NCI-H2227 (cell line): ENCODE data around the gene PDE9A.

Experiments
- DNase-seq: peaks from one replicate; lab custom pipeline; 2025; ENCODE audit not compliant: unreplicated experiment; lab: John Stamatoyannopoulos, UW

PDE9A gene

DNA sequence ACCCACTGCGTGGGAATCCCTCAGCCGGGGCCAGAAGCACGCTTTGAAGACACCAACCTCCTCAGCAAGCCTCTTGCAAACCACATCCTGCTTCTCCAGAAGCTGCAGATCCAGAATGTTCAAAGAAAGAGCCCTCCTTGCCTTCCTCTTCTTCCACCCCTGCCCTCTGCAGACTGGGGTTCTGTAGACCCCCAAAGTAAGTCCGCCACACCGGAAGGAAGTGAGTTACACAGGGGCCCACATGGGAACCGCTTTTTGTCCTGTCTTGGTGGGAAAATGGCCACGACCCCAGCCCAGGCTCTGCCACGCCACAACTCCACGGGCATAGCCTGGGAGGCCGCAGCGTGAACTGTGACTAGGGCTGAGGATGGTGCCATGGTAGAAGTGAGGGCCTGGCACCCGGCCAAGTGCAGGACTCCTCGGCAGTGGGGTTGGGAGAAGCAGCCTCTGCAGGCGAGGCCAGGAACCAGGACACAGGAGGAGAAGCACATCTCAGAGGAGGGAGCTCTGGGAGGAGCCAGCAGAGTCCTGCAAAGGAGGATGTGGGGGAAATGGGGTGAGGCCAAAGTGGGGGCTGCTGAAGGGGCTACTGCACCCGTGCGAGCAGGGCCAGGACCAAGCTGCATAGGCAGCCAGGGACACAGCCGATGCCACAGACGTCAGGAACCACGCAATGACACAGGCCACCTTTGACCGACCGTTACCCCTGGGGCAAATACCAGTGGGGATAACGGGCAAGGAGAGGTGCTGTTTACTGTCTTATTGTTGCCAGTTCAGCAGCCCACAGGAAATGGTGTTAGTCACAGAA, 30.9 kb downstream of the PDE9A start:
- no peak for DNase-seq

DNA sequence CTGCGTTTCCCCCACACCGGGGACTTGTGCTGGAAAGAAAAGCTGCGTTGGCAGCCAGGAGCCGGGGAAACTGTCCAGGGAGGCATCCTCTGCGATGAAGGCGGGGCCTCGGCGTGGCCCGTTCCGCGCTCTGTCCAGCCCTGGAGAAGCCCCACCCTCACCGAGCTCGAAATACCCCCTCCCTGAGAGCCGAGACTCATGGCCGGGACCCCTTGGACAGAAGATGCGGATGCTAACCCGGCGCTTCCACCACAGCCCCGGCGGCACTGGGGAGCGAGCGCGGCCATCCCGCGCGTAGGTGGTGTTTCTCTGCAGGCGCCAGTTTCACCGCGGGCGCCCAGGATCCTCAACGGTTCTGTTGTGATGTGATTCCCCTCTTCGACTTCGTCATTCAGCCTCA, 31.6 kb downstream of the PDE9A start:
- DNase-seq, result no peak

DNA sequence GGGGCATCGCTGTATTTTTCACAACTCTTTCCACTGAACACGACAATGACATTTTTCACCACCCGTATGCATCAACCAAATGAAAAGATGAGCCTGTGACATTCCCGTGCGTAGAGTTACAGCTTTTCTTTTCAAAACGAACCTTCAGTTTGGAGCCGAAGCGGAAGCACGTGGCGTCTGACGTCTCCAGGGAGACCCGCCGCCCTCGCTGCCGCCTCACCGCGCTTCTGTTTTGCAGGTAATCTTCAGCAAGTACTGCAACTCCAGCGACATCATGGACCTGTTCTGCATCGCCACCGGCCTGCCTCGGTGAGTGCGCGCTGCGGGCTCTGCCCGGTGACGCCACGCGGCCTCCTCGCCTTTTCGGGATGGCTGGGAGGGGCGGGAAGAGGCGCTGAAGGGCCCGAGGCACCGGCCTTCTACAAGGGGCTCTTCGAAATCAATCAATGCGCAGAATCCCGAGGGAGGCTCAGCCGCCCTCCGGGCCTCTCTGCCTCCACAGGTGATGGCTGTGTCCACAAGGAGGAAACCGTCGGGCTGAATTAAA, 32.6 kb downstream of the PDE9A start:
- no peak for DNase-seq

DNA sequence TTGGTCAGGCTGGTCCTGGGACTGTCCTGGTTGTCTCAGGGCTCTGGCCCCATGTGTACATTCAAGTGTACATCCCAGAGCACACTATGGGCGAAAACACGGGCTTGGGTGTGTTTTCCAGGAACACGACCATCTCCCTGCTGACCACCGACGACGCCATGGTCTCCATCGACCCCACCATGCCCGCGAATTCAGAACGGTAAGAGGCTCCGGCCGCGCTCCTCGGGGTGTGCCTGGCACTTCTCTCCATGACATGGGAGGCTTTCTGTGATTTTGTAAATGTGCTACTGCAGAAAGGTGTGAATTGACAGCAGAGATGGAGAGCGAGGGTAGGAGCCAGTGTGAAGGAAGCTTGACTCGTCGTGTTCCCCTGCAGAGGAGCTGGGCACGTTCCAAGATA, 34.4 kb downstream of the PDE9A start:
- no peak for DNase-seq

DNA sequence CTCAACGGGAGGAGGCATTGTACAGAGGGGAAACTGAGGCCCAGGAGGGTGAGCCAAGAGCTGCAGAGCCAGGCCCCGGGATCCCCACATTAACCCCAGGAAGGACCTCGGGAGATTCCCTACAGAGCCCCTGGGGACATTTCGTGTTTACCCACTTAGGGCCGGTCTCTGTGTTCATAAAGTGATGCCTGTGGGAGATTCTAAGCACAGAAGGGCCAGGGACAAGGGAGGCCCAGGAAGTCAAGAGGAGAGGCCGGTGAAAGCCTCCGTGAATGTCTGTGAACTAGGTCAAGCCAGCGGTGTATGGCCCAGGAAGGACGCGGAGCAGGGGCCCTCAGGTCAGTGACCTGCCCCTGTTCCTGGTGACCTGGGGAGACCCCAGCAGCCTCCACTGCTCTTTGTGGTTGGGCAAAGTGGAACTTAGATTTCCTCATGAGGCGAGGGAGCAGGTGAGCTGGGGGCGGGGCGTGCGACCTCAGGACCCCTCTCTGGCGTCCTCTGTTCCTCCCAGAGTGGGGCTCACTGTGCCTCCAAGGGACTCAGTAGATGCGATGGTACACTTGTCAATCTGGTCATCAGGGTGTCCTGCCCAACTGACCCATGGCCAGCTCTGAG, 34.9 kb downstream of the PDE9A start:
- DNase-seq, result no peak

DNA sequence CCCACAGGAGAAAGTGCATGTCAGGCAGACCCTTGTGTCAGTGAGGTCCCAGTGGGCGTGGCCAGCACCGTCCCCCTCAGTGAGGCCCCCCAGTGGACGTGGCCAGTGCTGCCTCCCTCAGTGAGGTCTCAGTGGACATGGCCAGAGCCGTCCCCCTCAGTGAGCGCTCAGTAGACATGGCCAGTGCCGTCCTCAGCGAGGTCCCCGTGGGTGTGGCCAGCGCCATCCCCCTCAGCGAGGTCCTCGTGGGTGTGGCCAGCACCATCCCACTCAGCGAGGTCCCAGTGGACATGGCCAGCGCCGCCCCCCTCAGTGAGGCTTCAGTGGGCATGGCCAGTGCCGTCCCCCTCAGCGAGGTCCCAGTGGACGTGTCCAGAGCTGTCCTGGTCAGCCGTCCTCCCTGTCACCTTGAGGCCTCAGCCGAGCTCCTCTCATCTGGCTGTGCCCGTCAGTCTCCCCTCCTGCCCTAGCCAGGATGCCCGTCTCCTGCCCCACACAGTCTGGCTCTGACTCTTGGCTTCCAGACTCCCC, 35.5 kb downstream of the PDE9A start:
- no peak for DNase-seq

DNA sequence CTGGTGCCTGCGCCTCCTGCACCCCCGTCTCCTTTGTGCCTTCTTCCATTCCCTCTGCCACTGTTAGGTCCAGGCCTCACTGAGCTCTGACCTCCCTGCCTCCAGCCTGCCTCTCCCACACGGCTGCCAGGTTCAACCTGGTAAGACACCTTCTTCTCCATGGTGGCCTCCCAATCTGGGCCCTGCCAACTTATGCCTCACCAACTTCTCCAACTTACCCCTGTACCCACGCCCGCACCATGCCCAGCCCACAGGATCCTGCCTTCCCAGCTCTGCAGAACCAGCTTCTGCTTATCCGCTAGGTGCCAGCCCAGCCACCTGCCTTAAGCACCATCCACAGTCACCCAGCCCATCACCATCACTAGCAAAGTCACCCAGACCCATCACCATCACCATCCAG, 37.2 kb downstream of the PDE9A start:
- no peak for DNase-seq

DNA sequence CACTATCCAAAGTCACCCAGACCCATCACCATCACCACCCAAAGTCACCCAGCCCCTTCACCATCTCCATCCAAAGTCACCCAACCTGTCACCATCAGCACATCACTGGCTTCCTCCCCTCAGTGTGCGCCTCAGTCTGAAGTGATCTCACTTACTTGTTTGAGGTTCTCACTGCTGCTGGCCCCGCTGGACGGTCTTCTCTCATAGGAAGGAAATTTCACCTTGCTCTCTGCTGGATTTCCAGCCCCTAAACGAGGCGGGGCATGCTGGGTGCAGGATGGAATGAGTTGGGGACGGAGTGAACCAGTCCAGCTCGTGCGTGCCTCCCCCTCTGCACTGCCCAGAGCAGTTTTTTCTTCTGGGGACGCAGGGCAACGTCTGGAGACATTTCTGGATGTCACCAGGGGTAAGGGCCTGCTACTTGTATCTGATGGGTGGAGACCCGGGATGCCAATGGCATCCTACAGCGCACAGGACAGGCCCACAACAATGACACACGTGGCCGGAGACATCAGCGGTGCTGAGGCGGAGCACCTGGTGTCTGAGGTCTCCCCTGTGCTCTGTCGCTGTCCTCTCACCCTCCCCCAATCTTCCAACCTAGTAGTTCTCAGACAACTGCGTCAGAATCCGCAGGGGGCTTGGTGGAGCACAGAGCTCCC, 38.6 kb downstream of the PDE9A start:
- DNase-seq, result no peak

DNA sequence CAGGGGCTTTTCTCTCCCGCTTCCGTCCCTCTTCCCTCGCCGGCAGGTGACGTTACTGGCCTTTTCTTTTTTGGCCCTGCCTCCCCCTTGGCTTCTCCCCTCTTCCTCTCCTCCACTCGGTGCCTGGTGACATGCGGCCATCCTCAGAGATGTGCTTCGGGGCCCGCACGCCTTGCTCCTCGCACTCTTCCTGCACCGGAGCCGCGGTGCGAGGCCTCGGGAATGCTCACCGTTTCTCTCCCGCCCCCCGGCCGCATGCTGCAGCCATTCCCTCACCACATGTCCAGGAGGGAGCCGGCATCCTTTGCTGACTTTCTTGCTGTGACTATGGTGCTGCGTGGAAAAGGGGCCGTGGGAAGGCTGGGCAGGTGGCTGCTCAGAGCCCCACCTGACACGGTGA, 39.3 kb downstream of the PDE9A start:
- no peak for DNase-seq

DNA sequence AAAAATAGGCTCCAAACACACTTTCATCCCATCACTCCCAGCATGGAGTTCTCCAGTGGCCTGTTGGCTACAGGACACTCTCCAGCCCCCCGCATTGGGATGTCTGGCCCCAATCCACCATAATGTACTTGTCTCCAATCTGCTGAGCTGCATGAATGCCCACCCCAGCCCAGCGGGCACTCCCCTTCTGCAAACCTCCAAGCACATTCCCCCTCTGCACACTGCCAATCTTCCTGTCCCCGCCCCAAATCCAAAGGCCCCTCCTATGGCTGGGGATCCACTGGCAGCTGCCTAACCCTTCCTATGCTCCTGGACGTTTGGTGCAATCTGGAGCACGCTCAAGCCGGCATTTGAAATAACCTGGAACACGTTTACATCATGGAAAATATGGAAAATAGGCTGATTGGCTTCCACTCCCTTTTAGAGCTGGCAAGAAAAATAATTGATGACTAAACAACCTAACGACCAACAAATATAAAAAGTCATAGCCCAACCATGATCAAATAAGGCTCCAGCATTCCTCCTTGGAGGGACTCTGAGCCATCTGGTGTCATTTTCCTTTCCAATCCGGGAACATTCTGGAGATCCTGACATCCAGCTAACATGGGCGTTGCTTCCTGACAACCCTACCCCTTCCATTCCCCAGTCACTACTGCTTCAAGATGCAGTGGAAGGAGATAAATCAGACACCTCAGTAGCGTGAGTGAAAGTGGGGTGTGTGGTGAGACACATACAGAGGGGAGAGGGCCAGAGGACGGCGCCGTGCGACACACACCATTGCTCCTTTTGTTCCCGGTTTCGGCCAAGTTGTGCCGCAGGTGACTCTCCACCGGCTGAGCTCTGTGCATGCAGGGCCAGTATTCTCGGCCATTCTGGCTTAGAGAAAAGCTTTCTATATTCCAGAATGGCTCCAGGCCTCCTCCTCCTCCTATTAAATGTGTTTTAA, 41.6 kb downstream of the PDE9A start:
- no peak for DNase-seq

DNA sequence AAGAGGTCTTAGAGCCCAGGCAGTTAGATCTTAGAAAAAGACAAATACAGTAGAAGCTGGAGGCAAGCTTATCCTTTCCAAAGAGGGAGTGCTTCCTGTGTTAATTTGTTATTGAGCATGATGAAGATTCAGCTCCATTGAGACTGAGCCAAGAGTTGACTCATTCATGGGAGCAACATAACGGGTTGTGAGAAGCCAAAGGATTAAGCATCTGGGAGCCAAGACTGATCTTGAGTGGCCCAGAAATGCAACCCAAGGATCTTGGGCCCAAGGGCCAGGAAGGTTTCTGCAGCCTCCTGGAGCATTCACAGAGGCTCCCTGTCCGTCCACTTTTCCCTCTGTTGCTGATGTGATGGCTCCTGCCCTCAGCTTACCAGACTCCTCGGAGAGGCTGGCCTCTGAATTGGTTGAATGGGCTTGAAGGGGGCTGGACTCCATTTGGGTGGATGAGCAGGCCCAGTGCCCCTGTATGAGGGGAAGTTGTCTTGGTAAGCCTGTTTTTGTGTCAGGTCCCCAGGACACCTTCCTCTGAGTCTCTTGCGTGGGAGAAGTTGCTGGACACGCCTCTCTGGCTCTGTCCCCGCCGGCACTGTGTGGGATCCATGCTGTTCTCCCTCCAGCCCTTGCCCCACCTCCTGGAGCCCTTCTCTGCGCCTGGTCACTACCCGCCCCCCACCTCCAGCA, 42.4 kb downstream of the PDE9A start:
- DNase-seq, result no peak

DNA sequence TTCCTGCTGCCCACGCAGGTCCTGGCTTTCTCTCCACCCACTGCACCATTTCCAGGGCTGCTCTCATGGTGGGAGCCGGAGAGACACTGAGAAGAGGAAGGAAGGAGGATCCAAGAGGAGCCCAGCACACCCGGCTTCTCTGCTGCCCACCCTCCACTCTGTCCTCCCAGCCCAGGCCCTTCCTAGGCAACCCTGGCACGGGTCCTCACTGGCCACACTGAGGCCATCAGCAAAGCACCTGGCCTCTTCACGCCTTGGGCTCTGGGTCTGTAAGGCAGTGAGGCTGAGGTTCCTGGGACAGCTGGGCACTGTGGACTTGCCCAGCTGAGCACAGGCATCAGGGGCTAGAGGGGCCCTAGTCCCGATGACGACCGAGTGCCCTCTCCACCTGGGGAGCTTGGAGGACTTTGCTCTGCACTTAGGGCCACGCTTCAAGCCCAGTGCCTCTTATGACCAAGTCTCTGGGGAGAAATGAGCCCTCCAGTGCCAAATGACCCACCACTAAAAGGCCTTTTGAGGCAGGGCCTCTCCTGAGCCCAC, 43.1 kb downstream of the PDE9A start:
- no peak for DNase-seq

DNA sequence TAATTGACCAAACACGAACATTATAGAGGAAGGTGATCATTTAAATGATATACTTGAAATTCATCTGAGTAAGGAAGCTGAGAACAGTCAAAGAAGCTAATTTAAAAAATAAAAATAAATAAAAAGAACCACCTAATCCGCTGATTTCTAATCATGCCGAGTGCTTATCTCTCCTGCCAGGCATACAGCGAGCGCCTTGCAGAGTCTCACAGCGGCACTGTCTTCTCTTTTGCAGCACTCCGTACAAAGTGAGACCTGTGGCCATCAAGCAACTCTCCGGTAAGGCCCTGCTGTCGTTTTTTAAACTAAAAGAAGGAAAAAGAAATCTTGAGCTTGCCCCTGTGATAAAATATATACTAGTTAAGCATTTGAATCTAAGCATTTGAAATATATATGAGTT, 45.3 kb downstream of the PDE9A start:
- no peak for DNase-seq

DNA sequence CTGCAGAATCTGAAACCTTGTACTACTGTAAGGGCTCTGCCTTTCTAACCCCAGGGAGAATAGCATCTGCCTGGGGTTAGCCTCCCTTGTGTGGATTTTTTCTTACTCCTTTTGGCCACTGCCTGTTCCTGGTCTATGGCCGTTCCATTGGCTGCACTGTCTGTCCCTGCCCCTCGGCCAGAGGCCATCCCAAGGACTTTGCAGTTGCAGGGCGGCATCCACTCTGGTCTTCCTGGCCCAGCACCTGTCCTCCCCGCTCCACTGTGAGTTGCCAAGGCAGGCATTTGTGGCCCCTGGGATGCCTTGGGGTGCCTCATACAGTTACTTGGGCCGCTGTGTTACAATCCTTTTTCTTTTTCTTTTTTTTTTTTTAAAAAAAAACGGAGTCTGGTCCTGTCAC, 45.8 kb downstream of the PDE9A start:
- DNase-seq, result no peak

DNA sequence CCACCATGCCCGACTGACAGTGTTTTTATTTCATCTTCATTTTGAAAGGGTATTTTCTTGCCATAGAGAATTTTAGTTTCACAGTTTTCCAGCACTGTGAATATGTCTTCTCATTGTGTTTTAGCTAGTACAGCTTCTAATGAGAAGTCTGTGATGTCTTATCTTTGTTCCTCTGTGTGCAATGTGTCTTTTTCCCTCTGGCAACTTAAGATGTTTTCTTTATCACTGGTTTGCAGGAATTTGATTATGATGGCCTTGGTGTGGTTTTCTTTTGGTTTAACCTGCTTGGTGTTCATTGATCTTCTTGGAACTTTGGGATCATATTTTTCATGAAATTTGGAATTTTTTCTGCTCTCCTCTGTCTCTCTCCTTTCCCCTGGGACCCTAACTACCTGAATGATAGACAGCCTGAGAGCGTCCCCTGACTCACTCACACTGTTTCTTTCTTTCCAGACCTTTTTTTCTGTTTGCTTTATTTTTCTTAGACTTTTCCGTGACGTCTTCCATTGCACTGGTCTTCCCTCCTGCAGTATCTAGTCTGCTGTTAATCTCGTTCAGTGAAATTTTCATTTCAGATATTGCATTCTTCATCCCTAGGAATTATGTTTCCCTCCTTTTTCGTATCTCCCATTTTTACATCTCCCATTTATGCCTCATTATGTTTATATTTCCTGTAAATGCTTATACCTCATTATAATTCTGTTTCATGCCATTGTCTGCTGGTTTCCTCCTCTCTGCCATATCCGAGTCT, 48.5 kb downstream of the PDE9A start:
- no peak for DNase-seq

DNA sequence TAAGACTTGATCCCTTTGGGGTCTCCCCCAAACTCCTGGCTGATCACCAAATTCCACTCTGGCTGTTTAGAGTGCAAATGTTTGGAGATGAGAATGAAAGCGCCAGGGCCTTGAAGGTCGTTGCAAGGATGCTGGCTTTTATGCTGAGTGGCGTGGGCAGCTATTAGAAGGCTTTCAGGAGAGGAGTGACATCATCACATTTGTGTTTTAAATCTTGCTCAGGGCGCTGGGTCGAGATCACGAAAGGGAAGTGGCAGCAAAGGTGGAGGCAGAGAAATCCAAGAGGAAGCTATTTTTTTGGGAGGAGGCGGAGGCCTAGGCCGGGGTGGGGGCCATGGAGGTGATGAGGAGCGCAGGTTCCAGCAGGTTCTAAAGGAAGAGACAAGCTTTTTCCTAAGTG, 49.3 kb downstream of the PDE9A start:
- no peak for DNase-seq

DNA sequence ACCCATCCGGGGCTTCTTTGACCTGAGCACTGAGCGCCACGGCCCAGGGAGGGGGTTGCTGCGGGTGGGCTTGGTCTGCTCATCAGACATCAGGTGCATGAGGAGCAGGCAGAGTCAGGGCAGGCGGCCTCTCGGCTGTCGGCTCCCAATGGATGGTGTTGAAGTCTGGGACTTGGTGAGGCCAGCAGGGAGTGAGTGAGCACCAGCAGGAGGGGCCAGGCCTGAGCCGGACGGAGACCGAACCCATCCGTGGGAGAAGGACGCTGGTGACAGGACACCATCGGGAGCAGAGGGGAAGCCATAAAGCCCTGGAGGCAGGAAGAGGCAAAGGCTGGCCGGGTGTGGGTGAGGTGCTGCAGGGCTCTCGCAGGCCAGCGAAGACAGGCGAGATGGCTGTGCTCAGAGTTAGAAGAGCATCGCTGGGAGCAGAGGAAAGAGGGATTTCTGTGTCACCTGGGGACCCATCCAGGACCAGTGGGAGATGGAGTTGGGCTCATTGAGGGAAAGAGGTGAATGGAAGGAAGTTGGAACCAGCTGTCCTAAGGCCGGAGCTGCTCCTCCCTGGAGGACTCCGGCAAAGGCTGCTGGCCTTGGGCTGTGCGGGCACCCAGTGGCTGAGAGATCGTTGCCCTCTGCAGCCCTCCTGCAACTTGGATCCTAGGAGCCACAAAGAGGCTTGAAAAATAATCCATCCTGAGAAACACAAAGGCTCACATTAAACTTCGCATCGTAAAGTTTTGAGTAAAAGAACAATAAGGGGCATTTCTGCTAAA, 49.9 kb downstream of the PDE9A start:
- no peak for DNase-seq

DNA sequence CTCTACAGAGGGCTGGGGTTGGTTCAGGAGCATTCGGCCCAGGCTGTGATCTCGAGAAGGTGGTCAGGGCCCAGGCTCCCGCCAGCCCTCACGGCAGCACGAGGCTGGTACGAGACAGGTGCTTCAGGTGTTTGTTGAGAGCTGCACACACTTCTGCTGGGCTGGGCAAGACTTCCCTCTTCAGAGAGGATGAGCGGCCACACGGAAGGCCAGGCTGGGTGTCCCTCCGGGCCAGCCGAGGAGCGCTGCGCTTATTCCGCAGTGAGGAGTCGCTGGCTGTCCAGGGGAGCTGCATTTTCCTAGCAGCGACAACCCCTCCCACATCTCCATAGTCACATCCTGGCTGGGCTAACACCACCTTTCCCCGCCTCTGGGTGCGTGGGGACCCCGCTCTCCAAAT, 50.5 kb downstream of the PDE9A start:
- DNase-seq, result no peak
